ENCODE measurements around the gene PKDCC.
"Not testable (repeated sequence)": the region's sequence is repeated elsewhere in the genome, so short reads cannot be mapped to it uniquely, and the experiment has no call there.

DNA sequence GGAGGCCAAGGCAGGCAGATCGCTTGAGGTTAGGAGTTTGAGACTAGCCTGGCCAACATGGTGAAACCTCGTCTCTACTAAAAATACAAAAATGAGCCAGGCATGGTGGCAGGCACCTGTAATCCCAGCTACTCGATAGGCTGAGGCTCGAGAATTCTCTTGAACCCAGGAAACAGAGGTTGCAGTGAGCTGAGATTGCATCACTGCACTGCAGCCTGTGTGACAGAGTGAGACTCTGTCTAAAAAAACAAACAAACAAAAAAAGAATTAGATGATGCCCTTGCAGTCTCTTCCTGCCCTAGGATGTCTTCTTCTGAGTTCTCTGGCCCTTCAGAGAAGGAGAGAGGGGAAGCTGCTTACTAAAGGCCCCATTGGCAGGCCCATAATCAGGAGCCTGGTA, 37.2 kb downstream of the PKDCC start:
- TF ChIP-seq EZH2 (IDR thresholded peaks at IDR 0.05; ENCODE audit: borderline replicate concordance, insufficient read depth, low read depth, low read length, poor library complexity, severe bottlenecking): not testable (repeated sequence)
- TF ChIP-seq, protein P1, sequence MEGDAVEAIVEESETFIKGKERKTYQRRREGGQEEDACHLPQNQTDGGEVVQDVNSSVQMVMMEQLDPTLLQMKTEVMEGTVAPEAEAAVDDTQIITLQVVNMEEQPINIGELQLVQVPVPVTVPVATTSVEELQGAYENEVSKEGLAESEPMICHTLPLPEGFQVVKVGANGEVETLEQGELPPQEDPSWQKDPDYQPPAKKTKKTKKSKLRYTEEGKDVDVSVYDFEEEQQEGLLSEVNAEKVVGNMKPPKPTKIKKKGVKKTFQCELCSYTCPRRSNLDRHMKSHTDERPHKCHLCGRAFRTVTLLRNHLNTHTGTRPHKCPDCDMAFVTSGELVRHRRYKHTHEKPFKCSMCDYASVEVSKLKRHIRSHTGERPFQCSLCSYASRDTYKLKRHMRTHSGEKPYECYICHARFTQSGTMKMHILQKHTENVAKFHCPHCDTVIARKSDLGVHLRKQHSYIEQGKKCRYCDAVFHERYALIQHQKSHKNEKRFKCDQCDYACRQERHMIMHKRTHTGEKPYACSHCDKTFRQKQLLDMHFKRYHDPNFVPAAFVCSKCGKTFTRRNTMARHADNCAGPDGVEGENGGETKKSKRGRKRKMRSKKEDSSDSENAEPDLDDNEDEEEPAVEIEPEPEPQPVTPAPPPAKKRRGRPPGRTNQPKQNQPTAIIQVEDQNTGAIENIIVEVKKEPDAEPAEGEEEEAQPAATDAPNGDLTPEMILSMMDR (IDR thresholded peaks at IDR 0.05): not testable (repeated sequence)
